T-helper 9 cell (primary cell): ENCODE data around the gene KLF18.
"Not testable (repeated sequence)": the region's sequence is repeated elsewhere in the genome, so short reads cannot be mapped to it uniquely, and the experiment has no call there.

Experiments used
- DNase-seq: peaks from one replicate; pipeline ENCODE4 v3.0.0-alpha.2; 2020
- total RNA-seq, 2 donors: gene quantifications; one replicate each; lab custom pipeline; 2026; lab: John Stamatoyannopoulos, UW

KLF18 gene
- total RNA-seq = 0 to 0.07 reads per million in 2 donors

DNA sequence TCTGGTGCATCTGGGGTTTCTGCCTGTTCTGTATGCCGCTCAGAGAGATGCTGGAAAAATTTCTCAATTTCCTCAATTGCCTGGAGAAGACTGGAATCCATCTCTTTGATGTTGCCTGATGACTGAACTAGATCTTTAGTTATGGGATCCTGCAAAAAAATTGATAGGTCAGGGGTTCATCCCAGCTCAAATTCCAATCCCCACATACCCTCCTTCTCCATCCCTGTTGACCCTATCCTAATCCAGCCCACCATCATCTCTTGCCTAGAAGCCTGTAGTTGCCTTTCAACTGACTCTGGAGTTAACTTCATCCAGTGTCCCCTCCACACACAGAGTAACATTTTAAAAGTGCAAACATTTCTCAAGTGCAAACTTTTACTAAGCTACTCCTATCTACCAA lies at the start of gene KLF18:
Gene KLF18 (minus strand): TSS at position 101 of the 400 bp plus-strand sequence. CDS start 0 bp downstream, at position 101.
- no peak for DNase-seq

DNA sequence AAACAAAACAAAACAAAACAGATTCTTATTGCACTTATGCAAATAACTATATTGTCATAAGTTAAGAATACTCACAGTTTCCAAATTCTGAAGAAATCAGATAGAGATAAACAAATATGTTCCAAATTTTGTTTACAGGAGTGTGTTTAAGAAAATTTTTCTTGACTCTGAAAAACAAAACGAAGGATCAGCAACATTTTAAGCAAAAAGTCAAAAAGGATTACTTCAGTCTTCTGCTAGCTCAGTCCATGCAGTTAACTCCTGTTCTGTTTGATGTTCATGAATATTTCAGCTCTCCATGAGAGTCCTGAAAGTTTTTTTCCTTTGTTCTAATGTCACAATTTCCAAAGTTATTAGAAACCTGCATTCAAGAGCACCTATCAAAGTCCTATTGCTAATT lies 33.2 kb upstream of the KLF18 start:
- DNase-seq = no peak

DNA sequence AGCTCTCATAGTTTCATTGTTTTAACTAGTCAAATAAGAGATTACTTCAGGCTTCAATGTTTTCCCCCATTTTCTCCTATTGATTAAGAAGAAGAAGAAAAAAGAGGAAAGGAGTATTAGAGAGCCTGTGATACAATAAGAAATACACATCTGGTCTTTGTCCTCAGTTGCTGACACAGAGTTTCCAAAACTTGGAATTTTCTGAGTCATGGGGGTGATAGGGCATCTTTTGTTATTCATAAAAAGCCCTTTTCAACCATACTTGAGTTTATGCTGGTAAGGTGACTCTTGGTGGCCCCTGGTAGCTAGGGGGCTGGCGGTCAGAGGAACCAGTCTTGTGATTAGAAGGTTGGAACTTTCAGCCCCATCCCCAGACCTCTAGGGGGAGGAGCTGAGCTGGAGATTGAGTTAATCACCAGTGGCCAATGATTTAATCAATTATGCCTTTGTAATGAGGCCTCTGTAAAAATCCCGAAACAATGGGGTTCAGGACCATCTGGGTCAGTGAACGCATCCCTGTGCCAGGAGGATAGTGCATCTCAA lies 28.9 kb upstream of the KLF18 start:
- no peak for DNase-seq

DNA sequence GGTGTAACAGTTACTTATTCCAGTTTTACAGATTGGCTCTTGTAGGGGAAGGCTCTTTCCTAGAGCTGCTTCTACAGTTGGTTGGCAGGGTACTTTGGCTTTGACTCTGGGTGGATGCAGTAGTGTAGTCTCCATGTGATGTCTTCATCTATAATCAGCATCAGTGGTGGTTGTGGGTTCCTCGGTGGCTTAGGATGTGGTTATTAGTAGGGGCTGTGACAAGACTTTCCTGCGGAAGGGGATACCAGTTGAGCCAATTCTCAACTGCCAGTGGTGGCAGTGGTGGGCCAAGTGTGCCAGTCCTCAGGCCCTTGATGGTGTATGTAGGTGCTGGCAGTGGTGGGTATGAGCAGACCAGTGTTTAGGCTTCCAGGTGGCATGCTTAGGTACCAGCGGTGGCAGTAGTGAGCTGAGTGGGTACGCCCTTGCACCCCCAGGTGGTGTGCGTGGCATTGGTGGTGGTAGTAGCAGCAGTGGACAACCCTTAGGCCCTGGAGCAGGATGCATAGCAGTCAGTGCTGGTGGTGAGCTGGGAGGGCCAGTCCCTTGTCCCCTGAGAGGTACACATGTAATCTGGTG lies 27.2 kb upstream of the KLF18 start:
- DNase-seq = no peak

DNA sequence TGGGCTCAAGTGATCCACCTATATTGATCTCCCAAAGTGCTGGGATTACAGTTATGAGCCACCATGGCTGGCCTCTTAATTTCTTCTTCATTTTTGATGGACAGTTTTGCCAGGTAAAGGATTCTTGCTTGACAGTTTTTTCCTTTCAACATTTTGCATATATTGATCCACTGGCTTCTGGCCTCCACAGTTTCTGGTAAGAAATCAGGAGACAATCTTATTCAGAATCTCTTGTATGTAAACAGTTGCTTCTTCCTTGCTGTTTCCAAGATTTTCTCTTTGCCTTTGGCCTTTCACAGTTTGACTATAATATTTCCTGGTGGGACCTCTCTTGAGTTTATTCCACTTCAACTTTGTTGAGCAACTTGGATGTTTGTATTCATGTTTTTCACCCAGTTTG lies 20.1 kb upstream of the KLF18 start:
- no peak for DNase-seq

DNA sequence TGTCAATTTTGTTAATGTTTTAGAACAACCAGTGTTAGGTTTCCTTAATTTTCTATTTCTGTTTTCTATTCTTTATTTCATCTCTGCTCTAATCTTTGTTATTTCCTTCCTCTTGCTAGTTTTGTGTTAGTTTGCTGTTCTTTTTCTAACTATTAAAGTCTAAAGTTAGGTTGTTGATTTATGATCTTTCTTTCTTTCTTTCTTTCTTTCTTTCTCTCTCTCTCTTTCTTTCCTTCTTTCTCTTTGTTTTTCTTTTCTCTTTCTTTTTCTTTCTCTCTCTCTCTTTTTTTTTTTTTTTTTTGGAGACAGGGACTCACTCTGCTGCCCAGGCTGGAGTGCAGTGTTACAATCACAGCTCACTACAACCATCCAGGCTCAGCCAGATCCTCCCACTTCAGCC lies 17.4 kb upstream of the KLF18 start:
- no peak for DNase-seq

DNA sequence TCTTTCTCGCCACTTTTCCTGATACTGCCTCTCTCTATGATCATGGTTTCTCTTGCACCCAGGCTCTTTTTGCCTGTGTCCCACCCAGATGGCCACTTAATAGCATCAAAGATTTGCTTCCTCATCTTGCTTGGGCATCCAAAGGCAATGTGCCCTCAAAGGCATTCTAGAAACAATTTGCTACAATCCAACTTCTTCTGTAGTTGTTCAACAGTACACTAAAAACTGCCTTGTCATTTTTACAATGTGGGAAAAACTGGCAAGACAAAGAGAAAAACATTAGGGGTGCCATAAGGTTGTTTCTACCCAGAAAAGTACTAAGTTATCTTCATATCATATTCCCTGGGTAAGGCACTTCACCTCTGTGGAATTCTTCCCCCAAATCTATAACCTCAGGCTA lies 16.5 kb upstream of the KLF18 start:
- no peak for DNase-seq

DNA sequence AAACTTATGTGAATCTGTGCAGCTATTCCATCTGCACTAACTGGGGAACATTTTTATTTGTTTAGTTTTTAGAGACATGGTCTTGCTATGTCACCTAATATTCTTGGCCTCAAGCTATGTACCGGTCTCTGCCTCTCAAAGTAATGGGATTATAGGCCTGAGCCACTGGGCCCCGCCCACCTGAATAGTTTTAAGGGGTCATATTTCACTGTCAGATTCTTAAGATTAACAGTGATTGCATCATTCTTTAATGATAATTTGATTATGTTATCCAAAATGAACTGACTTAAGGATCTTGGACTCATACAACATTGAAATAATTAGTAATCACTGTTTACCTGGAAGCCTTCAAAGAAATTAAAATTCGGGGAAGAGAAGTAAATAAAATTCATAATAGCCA lies 12.6 kb upstream of the KLF18 start:
- DNase-seq = no peak

DNA sequence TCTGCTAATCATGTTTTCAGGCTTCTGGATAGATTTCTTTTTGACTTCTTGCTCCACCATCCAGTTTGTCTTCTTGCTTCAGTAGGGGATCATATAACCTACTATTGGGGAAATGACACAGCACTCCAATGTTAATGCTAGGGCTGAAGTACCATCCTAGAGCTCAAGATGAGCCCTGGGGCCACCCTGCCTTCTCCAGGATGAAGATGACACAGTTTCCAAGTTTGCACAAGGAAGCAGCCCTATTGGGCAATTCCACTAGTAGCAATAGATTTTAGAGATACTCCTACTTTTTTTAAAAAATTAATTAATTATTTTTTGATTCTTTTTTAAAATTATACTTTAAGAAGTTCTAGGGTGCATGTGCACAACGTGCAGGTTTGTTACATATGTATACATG lies 11.3 kb upstream of the KLF18 start:
- no peak for DNase-seq

DNA sequence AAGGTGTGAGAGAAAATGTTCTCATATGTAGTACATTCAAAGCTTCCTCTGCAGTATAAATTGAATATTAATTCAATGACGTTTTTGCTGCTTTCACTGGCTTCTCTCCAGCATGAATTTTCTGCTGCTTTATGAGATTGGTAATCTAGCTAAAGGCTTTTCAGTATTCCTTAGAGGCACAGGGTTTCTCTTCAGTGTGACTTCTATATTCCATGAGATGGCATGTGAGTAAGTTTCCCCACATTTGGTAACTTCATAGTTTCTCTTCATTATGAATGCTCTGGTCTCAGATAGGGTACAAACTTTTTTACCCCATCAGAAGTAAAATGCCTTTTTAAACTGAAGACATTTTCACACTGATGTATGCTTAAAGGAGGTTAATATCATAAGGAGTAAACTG lies 10.4 kb upstream of the KLF18 start:
- DNase-seq = no peak

DNA sequence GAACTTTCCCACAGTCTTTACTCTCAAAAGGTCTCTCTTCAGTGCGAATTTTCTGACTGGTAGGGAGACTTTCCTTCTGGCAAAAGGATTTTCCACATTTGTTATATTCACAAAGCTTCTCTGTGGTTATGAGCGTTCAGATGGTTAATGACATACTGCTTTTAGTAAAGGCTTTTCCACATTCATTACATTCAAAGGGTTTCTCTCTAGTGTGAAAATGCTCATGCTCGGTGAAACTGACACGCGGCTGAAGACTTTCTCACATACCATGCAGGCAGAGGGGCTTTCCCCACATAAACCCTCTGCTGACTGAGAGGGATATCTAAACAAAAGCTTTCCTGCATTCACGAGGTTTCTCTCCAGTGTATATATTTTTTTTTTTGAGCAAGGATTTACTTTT lies 9.9 kb upstream of the KLF18 start:
- DNase-seq = no peak

DNA sequence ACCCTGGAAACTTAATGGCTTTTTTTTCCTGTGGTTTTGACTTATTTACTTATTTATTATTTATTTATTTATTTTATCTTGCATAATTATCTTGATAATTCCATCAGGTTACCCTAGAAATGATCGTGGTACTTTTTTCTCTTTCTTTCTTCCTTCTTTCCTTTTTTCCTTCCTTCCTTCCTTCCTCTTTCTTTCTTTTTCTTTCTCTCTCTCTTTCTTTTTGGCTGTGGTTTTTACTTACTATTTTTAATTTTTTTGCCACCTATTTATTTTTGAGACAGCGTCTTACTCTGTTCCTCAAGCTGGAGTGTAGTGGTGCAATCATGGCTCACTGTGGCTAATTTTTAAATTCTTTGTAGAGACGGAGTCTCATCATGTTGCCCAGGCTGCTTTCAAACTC lies 6.2 kb upstream of the KLF18 start:
- no peak for DNase-seq

DNA sequence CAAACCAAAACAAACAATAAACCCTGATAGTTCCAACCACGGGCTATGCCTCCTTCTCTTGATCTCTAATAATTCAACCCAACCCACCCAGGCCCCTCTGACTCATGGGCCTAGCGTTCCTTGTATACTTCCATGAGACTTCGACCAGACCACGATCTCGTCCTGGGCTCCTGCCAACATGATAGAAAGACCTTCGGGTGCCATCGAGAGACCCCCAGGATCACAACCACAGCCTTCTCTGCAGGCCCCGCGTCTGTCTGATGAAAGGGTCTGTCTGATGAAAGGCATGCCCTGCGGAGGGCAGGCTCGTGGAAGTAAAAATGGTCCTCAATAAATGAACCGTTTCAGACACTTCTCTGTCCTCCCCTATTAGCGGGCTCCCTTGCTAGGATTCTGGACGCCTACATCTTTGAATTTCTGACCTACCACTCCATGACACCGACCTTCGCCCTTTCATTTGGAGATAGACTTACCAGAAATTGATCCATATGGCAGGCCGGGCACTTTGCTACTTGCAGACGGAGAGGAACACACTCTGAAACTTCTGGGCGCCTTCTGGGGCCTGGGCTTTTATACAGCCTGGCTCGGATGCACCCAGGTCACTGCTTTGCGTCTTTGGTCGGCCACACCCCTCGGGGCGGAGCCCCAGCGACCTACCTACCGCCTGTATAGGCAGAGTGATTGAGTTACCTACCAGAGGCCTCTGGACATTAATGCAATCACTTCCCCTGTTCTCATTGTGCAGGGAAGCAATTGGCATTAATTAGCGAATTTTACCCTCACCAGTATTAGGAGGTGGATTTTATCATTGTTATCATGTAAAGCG lies 5.3 kb upstream of the KLF18 start:
- no peak for DNase-seq

DNA sequence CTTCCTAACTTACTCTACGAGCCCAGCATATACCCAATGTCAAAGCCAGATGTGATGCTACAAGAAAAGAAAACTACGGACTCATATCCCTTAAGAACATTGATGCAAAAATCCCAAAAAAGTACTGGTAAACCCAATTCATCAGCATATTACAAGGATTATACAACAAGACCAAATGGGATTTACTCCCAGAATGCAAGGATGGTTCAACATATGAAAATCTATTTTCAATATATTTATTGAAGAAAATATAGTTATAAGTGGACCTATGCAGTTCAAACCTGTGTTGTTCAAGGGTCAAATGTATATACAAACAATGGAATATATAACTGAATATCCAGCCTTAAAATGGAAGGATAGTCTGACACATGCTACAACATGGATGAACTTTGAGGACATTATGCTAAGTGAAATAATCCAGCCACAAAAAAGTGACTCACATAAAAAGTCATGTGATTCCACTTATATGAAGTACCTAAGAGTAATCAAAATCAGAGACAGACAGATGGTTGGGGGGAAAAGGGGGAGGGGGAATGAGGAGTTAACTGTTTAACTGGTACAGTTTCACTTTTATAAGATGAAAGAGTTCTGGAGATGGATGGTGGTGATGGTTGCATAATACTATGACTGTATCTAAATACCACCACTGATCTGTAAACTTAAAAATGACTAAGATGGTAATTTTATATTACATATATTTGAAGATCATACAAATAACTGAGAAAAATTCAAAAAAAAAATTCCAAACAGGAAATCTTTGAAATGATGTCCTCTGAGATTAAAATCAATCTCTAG lies 3.7 kb upstream of the KLF18 start:
- no peak for DNase-seq

DNA sequence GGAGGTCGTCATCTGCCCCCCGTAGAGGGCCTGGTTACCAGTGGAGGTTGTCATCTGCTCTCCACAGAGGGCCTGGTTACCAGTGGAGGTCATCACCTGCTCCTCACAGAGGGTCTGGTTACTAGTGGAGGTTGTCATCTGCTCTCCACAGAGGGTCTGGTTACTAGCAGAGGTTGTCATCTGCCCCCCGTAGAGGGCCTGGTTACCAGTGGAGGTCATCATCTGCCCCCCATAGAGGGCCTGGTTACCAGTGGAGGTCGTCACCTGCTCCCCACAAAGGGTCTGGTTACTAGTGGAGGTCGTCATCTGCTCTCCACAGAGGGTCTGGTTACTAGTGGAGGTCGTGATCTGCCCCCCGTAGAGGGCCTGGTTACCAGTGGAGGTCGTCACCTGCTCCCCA lies 1.9 kb downstream of the KLF18 start:
- not testable (repeated sequence) for DNase-seq

DNA sequence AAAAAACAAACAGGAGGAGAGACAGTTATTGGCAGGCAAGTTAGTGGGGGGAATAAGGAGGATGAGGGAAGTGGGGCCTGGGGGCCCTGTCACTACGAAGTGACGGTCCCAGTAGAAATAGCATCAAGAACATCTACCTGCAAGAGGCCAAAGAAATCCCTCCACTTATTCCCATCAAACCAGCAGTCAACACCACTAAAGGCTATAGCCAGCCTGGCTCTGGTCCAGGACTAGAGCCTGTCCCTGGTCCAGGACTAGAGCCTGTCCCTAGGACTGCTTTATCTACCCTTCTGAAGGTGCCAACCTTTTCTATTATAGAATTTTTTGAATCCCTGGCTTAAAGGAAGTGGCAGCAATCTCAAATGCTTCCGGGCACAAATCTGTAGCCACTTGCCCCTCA lies 3.2 kb downstream of the KLF18 start:
- DNase-seq = no peak

DNA sequence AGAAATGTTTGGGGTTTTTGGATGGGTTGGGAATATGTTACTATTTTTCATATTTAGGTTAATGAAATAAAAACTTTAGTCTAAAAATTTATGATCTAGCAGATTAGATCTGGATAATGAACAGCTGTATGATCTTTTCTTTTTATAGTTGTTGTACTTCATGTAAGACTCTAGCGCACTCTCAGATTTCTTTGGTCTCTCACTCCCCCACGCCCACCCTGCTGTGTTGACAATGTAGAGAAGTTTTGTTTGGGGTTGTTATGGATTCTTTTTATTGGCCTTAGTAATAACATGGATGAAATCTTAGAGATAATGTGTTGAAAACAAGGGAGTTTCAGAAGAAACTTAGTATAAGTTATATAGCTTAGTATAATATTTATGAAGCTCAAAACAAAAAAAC lies 5.5 kb downstream of the KLF18 start:
- DNase-seq = no peak

DNA sequence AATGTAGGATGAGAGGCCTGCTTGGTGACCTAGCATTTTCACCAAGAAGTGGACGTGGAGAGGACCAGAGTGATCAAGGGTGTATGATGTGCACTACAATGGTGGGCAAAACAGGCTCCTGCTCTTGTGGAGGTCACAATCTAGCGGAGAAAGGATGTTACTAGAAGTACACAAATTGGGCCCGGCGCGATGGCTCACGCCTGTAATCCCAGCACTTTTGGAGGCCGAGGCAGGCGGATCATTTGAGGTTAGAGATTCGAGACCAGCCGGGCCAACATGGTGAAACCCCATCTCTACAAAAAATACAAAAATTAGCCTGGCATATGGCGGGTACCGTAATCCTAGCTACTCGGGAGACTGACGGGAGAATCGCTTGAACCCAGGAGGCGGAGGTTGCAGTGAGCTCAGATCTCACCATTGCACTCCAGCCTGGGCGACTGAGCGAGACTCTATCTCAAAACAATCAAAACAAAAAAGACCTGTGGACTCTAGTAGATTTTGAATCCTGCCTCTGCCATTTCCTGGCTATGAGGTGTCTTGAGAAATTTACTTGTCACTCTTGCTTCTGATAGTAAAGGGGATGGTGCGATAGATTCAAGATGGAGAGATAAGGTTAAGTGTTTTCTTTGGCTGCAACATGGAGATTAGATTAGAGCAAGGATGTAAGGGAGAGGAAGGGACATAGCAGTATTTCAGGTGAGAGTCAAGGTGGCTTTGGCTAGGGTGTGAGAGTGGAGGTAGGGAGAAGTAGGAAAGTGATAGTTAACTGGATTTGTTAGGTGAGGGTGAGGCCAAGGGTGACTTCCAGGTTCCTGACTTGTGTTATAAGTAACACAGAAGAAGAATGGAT lies 7.1 kb downstream of the KLF18 start:
- DNase-seq = no peak

DNA sequence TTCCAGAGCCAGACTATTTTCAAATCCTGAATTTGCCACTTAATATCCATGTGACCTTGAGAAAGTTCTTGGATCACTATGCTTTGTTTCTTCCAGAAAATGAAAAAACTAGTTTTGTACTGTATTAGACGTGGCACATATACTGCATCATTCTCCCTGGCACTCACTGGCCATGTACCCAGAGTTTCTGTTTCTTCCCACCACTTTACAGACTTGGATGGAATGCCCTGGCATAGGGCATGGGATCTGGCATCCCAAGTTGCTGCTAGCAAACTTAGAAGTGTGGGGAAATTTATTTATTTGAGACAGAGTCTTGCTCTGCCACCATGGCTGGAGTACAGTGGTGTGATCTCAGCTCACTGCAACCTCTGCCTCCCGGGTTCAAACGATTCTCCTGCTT lies 10.0 kb downstream of the KLF18 start:
- DNase-seq = no peak

DNA sequence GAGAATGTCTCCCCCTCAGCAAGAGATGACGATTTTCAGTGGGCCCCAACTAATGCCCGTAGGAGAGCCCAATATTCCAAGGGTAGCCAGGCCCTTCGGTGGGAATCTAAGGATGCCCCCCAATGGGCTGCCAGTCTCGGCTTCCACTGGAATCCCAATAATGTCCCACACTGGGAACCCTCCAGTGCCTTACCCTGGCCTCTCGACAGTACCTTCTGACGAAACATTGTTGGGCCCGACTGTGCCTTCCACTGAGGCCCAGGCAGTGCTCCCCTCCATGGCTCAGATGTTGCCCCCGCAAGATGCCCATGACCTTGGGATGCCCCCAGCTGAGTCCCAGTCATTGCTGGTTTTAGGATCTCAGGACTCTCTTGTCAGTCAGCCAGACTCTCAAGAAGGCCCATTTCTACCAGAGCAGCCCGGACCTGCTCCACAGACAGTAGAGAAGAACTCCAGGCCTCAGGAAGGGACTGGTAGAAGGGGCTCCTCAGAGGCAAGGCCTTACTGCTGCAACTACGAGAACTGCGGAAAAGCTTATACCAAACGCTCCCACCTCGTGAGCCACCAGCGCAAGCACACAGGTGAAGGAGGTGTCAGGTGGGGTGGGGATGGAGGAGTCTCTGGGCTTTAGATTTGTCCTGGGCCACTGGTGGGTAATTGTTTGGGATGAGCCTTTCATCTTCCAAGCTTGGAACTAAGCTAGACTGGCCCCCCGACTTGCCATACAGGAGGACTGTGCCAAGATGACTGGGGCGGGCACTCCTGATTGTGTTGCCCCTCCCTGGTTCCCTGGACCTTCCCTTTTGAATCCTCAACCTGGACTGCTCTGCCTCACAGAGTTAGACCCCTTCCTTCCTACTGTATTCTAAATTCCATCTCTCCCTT lies 11.6 kb downstream of the KLF18 start:
- DNase-seq = no peak

DNA sequence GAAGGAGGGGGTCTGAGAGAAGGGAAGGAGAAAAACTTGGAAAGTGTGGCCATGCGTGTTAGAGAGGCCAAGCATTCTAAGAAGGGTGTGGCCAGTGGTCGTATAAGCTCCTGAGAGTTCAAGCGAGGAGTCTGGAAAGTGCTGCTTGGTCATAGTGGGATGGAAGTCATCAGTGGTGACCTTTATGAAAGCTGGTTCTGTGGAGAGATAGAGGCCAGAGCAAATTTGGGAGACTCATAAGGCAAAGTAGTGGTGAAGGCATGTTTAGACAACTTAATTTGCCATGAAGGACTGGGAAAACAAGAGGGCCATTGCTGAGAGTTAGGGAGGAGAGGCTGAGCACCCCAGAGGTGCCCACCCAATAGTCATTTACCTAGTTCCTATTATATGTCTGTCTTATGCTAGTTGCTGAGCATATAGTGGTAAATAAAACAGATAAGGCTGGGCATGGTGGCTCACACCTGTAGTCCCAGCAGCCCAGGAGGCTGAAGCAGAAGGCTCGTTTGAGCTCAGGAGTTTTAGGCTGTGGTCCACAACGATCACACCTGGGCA lies 21.0 kb downstream of the KLF18 start:
- no peak for DNase-seq
